SW 1271 (cell line): Measurements from ENCODE around the gene MARCHF9.

Source experiments
- DNase-seq, 2 experiments: peaks; one replicate each; lab custom pipeline; 2025; lab: John Stamatoyannopoulos, UW

The MARCHF9 gene

GRCh38 chr12:57755194-57755453 is 221 bp downstream of the MARCHF9 start:
- no peak for DNase-seq

- no peak for DNase-seq
Observed at GRCh38 chr12:57755454-57756372, 810 bp downstream of the MARCHF9 start.

GRCh38 chr12:57756406-57757341 is 1.8 kb downstream of the MARCHF9 start:
- no peak for DNase-seq

GRCh38 chr12:57757771-57758170 is 2.9 kb downstream of the MARCHF9 start:
- DNase-seq, result no peak

GRCh38 chr12:57758552-57759359 is 3.9 kb downstream of the MARCHF9 start:
- DNase-seq, result no peak

GRCh38 chr12:57759360-57759980 is 4.6 kb downstream of the MARCHF9 start:
- DNase-seq, result peak in 1 of 2 experiments; percentile 57

GRCh38 chr12:57760347-57760982 is 5.6 kb downstream of the MARCHF9 start:
- no peak for DNase-seq

- no peak for DNase-seq
Observed at GRCh38 chr12:57761391-57761998, 6.6 kb downstream of the MARCHF9 start.

- no peak for DNase-seq
Observed at GRCh38 chr12:57762463-57762862, 7.6 kb downstream of the MARCHF9 start.

GRCh38 chr12:57763881-57764661 is 9.2 kb downstream of the MARCHF9 start:
- DNase-seq, result no peak

GRCh38 chr12:57764662-57765002 is 9.7 kb downstream of the MARCHF9 start:
- DNase-seq, result no peak

GRCh38 chr12:57765003-57765697 is 10.2 kb downstream of the MARCHF9 start:
- peak in 1 of 2 experiments; percentile 58 for DNase-seq

- no peak for DNase-seq
Observed at GRCh38 chr12:57765698-57766463, 11.0 kb downstream of the MARCHF9 start.

- peak in 1 of 2 experiments; percentile 34 for DNase-seq
Observed at GRCh38 chr12:57766464-57767304, 11.8 kb downstream of the MARCHF9 start, which contains the start of gene CYP27B1. TSS of gene CYP27B1 (minus strand) at chr12:57767078. CDS start at chr12:57767041, 37 bp downstream.

- DNase-seq, result no peak
Observed at GRCh38 chr12:57767305-57767698, 12.4 kb downstream of the MARCHF9 start.

GRCh38 chr12:57767876-57768275 is 13.0 kb downstream of the MARCHF9 start:
- DNase-seq, result no peak

- no peak for DNase-seq
Observed at GRCh38 chr12:57769594-57769993, 14.7 kb downstream of the MARCHF9 start.
